SJCRH30 (cell line): ENCODE data around the gene LYRM1. TPM values are rescaled to one million over a fixed set of nuclear protein-coding genes. Genes with fewer than 3 reads are reported as not detected.

Experiments used
- DNase-seq, 2 experiments: peaks; one replicate each; pipeline ENCODE4 v3.0.0-alpha.2; 2015 to 2020
- H3K27ac ChIP-seq: fragments of 250-450 bp; sonication (Bioruptor Pico); 2 replicates; pipeline ENCODE4 v1.5.1; 2020; ENCODE audit warnings: mild to moderate bottlenecking, moderate library complexity
- H3K27me3 ChIP-seq: fragments of 250-450 bp; sonication (Bioruptor Pico); 2 replicates; pipeline ENCODE4 v1.5.1; 2020; ENCODE audit warnings: mild to moderate bottlenecking, moderate library complexity
- H3K36me3 ChIP-seq: fragments of 250-450 bp; sonication (Bioruptor Pico); 2 replicates; pipeline ENCODE4 v1.5.1; 2020; ENCODE audit warnings: mild to moderate bottlenecking, moderate library complexity
- H3K4me1 ChIP-seq: fragments of 250-450 bp; sonication (Bioruptor Pico); 2 replicates; pipeline ENCODE4 v1.5.1; 2020; ENCODE audit warnings: mild to moderate bottlenecking, moderate library complexity
- H3K4me3 ChIP-seq: fragments of 250-450 bp; sonication (Bioruptor Pico); 2 replicates; pipeline ENCODE4 v1.5.1; 2020; ENCODE audit warnings: mild to moderate bottlenecking, moderate library complexity
- H3K9me3 ChIP-seq: fragments of 250-450 bp; sonication (Bioruptor Pico); replicated peaks from 2 replicates; pipeline ENCODE4 v1.5.1; 2020; ENCODE audit warnings: mild to moderate bottlenecking, moderate library complexity
- total RNA-seq: library from RNA; depleted of rRNA; stranded (reverse); fragments of >200 nt; shearing (Covaris generic); gene quantifications from 2 replicates; pipeline ENCODE4 v1.2.3, GENCODE V29; 2014

LYRM1 gene
- total RNA-seq, 1 experiment from 2014 or later = 15.3 TPM

DNA sequence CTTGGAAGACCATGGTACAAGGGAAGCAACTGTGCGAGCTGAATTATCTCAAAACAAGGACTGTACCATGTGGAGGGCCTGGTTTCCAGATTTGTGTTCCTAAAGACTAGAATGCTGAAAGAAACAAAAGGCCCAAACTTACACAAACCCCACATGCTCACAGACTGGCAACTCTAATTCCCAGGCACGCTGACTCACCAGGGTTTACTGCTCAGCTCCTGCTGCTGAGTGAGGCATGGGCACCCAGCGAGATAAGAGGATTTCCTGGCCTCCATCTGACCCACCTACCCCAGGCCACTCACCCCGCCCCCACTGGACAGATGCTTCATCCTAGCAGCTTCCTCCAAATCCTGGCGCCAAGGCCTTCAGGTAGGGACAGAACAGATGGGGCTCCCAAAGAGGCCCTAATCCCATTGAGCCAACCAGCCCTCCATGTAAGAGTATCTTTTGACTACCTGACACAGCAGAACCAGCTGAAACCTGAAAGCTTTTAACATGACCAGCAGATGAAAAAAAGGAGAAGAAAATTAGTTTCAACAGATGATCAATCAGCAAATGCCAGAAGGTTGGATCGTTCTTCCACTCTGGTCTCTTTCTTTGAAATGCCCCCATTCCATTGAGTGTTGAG is 34.3 kb upstream of the LYRM1 start:
- H3K36me3 ChIP-seq = no peaks in the 10 kb centered on the region
- H3K9me3 ChIP-seq = no peaks in the 10 kb centered on the region
- peak; percentile 80 to 83 for DNase-seq
- no peaks in the 10 kb centered on the region for H3K27me3 ChIP-seq
- peak overlapping the region; percentile 89 for H3K27ac ChIP-seq
- peaks cover 24% of the 10 kb centered on the region for H3K4me1 ChIP-seq
- H3K4me3 ChIP-seq = no peak overlapping the region

DNA sequence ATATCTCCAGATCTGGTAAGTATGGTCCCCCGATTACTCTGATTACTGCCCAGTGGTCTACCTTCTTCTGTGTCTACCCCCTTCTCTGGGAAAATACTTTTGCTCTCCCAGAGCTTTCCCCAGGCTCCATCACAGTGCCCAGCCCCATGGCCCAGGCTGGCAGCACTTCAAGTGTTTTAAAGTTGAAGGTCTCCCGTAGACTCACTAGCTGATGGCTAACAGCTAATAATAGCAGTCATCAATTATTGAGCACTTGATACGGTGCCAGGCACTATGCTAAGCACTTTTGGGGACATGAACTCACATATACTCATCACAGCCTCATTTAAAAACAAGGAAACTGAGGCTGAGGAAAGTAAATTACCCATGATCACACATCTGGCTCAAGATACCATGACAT is 33.8 kb upstream of the LYRM1 start:
- Histone ChIP-seq H3K9me3 (no peaks in the 10 kb centered on the region), H3K36me3 (no peaks in the 10 kb centered on the region), H3K27me3 (no peaks in the 10 kb centered on the region), H3K27ac (peak overlapping the region; percentile 89), H3K4me3 (no peak overlapping the region), H3K4me1 (peaks cover 24% of the 10 kb centered on the region)
- DNase-seq = no peak

DNA sequence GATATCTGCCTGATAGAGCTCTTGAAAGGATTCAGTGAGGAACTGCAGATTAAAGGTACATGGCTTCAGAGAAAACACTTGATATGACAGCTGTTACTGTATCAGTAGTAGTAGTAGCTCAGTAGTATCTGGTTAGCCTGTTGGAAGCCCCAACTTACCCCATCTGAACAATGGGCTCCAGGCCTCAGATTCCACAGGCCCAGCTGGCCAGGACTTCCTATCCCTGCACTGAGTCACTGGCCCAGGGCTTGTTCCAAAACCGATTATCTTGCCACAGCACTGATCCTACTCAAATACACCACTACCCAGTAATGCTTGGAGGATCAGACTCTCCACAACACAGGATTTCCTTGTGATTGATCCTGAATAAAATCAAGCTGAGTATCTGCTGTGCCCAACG is 33.0 kb upstream of the LYRM1 start:
- no peaks in the 10 kb centered on the region for H3K9me3 ChIP-seq
- H3K36me3 ChIP-seq = no peaks in the 10 kb centered on the region
- H3K4me1 ChIP-seq = peaks cover 24% of the 10 kb centered on the region
- no peak overlapping the region for H3K4me3 ChIP-seq
- no peak for DNase-seq
- no peak overlapping the region for H3K27ac ChIP-seq
- H3K27me3 ChIP-seq = no peaks in the 10 kb centered on the region

DNA sequence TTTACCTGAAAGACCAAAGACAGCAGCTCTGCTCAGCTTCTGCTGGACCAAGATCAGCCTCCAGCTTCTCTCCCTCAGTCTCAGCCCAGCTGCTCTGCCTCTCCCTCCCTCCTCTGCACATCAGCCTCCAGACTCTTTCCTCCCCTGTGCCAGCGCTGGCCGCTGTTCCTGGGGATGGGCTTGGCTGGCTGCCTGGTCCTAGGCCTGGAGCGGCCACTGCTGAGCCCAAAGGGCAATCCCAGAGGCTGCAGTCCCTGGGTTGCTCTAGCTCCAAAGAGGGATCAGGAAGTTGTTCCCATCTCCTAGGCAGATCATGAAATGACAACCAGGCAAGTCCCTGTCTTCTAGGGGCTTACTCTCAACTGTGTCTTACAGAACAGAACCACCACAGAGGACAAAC is 31.7 kb upstream of the LYRM1 start:
- peak; percentile 42 to 61 for DNase-seq
- Histone ChIP-seq H3K27ac (no peak overlapping the region), H3K4me1 (peaks cover 24% of the 10 kb centered on the region), H3K4me3 (no peak overlapping the region), H3K9me3 (no peaks in the 10 kb centered on the region), H3K36me3 (no peaks in the 10 kb centered on the region), H3K27me3 (no peaks in the 10 kb centered on the region)

DNA sequence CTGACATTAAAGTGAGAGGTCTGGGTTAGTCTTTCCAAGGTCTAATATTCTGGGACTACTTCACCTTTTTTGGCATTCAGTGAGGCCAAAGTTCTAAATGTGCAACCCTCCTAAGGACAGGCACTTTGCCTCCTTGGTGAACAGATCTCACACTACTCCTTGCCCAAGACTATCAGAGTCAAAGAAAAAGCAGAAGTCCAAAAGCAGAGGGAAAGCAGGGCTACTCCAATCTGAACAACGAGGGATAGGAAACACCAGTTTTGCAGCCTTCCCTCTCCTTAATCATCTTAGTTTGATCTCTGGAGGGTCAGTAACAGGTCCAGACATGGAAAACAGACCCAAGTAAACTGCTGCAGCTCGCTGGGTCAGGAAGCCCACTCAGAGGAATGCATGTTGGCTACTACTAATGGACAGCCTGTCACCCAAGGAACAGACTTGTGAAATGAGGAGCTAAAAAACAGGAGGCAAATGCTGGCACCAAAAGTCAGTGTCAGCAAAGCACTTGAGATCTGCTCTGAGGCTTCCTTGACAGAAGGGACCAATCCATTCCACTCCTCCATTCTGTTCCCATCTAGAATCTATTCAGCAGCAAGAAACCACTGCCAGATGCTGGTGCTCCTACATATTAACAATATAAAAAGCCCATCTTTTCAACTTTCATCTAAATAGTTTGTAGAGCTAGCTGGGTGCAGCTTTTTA is 30.3 kb upstream of the LYRM1 start:
- Histone ChIP-seq H3K36me3 (no peaks in the 10 kb centered on the region), H3K9me3 (no peaks in the 10 kb centered on the region), H3K4me3 (no peak overlapping the region), H3K4me1 (peaks cover 18% of the 10 kb centered on the region), H3K27me3 (no peaks in the 10 kb centered on the region), H3K27ac (no peak overlapping the region)
- no peak for DNase-seq

DNA sequence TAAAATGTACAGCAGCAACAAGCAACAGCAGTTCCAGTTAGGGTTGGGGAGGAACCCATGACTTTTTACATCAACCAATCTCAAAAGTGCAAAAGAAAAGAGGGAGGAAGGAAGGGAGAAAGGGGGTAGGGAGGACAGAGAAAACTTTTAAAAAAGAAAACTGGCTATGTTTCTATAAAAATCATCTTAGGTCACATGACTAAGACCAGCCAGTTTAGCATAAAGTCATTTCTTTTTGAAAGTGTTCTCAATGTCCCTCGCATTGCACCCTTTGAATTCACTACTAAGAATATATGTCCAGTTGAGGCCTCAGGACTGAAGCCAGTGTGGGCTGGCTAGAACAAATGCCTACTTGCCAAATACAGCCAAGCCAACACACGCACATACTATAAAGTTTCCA is 29.3 kb upstream of the LYRM1 start:
- H3K4me1 ChIP-seq = peaks cover 8% of the 10 kb centered on the region
- no peaks in the 10 kb centered on the region for H3K9me3 ChIP-seq
- no peak for DNase-seq
- no peak overlapping the region for H3K27ac ChIP-seq
- H3K27me3 ChIP-seq = no peaks in the 10 kb centered on the region
- H3K4me3 ChIP-seq = no peak overlapping the region
- H3K36me3 ChIP-seq = no peaks in the 10 kb centered on the region

DNA sequence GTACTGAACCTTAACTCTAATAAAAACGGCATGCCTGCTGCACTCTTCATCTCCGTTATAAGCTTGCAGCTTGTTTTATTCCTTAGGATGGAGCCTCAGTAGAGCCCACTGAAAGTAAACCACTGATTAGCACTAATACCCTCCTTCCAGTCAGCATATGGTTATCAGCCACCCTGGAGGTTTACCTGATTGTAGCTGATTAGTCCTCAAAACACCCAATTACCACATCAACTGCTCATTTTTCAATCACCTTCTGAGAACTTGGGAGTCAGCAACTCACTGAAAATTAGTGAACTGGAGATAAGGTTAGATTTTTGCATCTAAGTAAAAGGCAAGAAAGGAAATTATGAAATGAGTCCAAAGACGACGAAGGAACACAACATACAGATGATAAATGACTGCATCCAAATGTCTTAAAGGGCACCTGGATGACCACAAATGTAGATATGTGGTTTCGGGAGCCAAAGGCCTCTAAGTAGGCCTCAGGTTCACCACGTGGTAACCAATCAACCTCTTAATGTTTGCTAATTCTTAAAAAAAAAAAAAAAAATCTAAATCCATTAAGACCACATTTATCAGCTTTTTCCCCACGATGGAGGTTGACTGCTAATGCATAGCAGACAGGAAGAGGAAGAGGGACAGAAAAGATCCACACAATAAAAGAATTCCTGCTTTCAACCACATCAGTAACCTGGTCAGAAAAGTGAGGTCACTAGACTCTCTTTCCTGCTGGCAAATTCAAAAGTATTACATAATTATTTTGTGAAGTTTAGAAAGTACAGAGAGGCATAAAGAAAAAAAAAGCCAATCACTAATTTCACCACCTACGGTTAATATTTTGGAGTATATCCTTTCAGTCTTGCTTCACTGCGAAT is 28.4 kb upstream of the LYRM1 start:
- Histone ChIP-seq H3K36me3 (no peaks in the 10 kb centered on the region), H3K4me1 (no peaks in the 10 kb centered on the region), H3K27me3 (no peaks in the 10 kb centered on the region), H3K4me3 (no peak overlapping the region), H3K27ac (no peak overlapping the region), H3K9me3 (no peaks in the 10 kb centered on the region)
- DNase-seq = no peak

DNA sequence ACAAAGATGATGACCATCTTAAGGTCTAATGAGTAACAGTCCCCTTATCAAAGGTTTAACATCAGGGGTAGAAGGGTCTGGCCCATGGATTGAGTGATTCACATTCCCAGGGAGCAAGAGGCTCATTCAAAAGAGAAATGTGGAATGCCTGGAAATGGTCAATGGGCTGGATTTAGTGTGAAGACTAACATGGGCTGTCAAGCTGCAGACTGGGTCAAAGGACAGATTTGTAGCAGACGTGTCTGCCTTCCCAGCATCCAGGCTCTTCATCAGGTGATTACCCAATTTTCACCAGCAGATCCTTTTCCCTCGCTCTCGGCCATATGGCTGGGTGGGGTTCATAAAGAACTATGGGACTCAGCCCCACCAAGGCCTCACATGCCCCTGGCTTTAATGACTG is 27.2 kb upstream of the LYRM1 start:
- Histone ChIP-seq H3K4me1 (no peaks in the 10 kb centered on the region), H3K27me3 (no peaks in the 10 kb centered on the region), H3K4me3 (no peak overlapping the region), H3K36me3 (no peaks in the 10 kb centered on the region), H3K27ac (no peak overlapping the region), H3K9me3 (no peaks in the 10 kb centered on the region)
- DNase-seq = no peak

DNA sequence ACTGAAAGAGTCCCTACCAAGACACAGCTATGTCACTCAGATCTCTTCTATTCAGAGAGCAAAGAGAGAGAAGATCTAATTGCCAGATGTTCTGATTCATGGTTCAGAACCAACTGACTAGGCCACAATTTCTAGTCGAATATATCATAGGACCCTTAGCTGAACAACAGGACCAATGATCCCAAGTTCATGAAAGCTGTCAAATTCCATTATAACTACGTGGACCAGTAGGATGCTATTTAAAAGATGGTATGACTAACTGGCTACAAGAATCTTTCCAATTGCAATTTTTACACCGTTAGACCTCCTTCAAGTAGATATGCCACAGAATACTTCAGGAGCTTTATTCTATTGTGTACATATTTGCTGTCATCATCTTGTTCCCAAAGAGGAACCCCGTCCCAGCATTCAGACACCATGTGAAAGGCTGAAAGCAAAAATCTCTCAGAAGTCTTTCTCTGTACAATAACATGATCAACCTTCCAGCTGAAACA is 26.4 kb upstream of the LYRM1 start:
- Histone ChIP-seq H3K4me3 (no peak overlapping the region), H3K27me3 (no peaks in the 10 kb centered on the region), H3K27ac (no peak overlapping the region), H3K4me1 (no peaks in the 10 kb centered on the region), H3K9me3 (no peaks in the 10 kb centered on the region), H3K36me3 (no peaks in the 10 kb centered on the region)
- DNase-seq = no peak

DNA sequence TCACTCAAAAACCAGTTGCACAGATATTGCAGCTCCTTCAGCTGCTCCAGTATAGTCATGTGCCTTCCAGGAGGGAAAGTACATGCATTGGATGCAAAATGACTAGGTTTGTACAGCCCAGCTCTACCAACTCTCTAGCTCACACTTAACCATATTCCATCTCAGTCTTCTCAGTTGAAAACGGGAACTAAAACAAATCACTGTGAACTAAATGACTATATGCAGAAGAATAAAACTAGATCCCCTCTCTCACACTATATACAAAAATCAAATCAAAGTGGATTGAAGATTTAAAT is 25.3 kb upstream of the LYRM1 start:
- no peaks in the 10 kb centered on the region for H3K36me3 ChIP-seq
- no peaks in the 10 kb centered on the region for H3K27me3 ChIP-seq
- H3K27ac ChIP-seq = no peak overlapping the region
- no peaks in the 10 kb centered on the region for H3K4me1 ChIP-seq
- no peak for DNase-seq
- no peak overlapping the region for H3K4me3 ChIP-seq
- no peaks in the 10 kb centered on the region for H3K9me3 ChIP-seq

DNA sequence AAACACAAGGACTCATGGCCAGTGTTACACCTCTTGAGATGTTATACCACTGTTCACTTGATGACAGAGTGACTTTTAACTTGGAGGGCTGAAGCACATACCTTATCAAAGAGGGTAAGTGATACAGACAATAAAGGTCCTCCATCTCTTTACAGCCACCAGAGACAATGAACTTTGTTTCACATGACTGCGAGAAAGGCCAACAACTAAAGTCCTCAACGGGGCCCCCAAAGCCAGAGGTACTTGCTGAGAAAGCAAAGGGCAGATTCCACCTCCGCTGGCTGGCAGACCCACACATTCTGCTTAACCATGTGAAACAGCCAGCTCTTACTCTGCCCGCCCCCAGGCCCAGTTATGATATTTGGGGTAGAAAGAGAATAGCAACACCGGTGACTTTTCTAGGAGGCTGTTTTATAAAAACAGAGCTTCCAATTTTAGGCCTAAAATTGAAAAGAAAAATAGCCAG is 21.9 kb upstream of the LYRM1 start:
- Histone ChIP-seq H3K4me1 (no peaks in the 10 kb centered on the region), H3K27ac (no peak overlapping the region), H3K4me3 (no peak overlapping the region), H3K27me3 (no peaks in the 10 kb centered on the region), H3K36me3 (no peaks in the 10 kb centered on the region), H3K9me3 (no peaks in the 10 kb centered on the region)
- no peak for DNase-seq

DNA sequence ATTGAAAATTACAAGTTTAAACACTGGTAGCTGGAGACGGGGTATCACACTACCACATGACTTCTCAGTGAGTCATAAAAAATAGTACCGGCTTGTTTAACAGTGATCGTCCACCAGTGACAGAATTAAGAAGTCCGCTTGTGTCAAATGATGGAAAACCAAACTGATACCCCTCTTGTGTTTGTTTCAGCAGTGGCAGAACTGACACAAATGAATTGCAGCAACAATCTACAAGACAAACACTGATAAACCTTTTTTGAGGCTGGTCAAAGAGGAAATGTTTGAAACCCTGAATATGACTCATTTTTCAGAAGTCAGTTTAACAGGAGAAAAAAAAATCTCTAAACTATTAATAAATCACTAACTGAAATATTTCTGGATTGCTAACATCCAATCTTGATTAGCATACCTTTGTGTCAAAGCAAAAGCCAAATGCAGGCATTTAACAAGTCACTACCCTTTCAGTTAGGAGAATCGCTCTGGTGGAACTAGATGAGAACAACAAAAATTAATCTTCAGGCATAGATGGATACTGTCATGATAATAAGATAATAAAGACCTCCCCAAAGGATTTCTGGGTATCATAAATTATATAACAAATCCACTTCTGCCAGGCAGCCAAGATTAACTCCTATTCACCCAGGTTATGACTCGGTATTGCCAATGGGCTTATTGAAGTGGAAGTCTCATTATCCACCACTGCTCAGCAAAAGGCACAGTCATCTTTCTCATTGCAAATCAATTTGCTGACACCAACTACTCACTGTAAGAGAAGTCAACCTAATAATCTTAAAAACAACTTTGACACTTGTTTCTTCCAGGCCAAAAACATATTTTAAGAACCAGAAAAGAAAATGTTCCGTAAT is 21.2 kb upstream of the LYRM1 start:
- H3K27me3 ChIP-seq = no peaks in the 10 kb centered on the region
- no peak for DNase-seq
- no peak overlapping the region for H3K4me3 ChIP-seq
- no peaks in the 10 kb centered on the region for H3K36me3 ChIP-seq
- H3K9me3 ChIP-seq = no peaks in the 10 kb centered on the region
- no peak overlapping the region for H3K27ac ChIP-seq
- no peaks in the 10 kb centered on the region for H3K4me1 ChIP-seq

DNA sequence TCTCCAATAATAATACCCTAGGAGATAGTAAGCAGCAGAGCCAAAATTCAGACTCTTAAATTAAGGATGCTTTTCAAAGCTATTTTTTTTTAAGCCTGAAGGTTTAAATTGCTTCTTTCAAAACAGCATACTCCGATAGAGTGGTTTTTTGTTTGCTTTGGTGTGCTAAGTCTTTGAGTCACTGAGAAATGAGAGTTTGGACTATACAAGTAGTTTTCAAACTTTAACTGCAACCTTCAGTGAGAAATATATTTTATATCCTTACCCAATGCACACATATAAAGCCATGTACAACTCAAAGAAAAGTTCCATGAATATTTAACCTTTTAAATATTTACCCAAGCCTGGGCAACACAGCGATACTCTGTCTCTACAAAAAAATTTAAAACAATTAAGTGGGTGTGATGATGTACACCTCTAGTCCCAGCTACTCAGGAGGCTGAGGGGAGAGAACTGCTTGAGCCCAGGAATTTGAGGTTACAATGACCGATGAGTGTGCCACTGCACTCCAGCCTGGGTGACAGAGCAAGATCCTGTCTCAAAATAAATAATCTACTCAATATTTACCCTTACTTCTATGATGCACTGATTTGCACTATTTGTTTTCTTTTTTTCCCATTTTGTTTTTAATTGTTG is 19.6 kb upstream of the LYRM1 start:
- Histone ChIP-seq H3K9me3 (no peaks in the 10 kb centered on the region), H3K4me1 (no peaks in the 10 kb centered on the region), H3K27me3 (no peaks in the 10 kb centered on the region), H3K27ac (no peak overlapping the region), H3K36me3 (no peaks in the 10 kb centered on the region), H3K4me3 (no peak overlapping the region)
- DNase-seq = no peak

DNA sequence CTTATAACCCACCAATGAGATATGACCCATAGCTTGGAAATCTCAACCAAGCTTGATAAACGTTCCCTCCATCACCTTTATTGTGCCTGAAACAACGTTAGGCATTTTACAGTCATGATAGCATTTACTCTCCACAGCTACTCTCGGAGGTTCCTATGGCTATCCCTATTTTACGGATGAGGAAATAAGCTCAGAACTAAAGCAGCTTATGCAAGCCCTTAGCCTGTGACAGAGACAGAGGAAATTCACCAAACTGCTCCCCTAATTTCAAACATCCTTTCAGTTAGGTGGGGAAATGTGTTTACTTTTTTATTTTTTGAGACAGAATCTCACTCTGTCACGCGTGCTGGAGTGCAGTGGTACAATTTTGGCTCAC is 19.1 kb upstream of the LYRM1 start:
- Histone ChIP-seq H3K9me3 (no peaks in the 10 kb centered on the region), H3K4me3 (no peak overlapping the region), H3K27me3 (no peaks in the 10 kb centered on the region), H3K27ac (no peak overlapping the region), H3K36me3 (no peaks in the 10 kb centered on the region), H3K4me1 (no peaks in the 10 kb centered on the region)
- DNase-seq = no peak
